SK-N-SH (cell line): Measurements from ENCODE around the gene SIK2. TPM values are rescaled to one million over a fixed set of nuclear protein-coding genes. Genes with fewer than 3 reads are reported as not detected.

Source experiments
- CTCF ChIA-PET: fragments of 300-600, 350-600 bp; formaldehyde crosslinking; extraction: SDS; loops from one replicate; lab custom pipeline; 2021; lab: Yijun Ruan, JAX
- POLR2A ChIA-PET: fragments of 350-600 bp; sonication (Branson Sonifier 250); formaldehyde crosslinking; extraction: SDS; loops from one replicate; lab custom pipeline; 2020; ENCODE audit warnings: antibody characterized with exemption, inconsistent platforms; lab: Yijun Ruan, JAX
- DNase-seq: peaks from one replicate; pipeline ENCODE4 v3.0.0; 2012
- H2AFZ ChIP-seq: fragments of 200-600 bp; sonication (generic); 2 replicates; pipeline ENCODE4 v1.8.1; 2016; ENCODE audit warnings: antibody characterized with exemption, mild to moderate bottlenecking, low read depth
- H3F3A ChIP-seq: fragments of 200-600 bp; sonication (generic); replicated peaks from 2 replicates; pipeline ENCODE3; 2016; ENCODE audit warnings: antibody characterized with exemption, mild to moderate bottlenecking; ENCODE audit not compliant: insufficient read depth
- H3K27ac ChIP-seq, 2 experiments: fragments of 200-500 bp in 1 of 2; fragments of 200-600 bp in 1 of 2; sonication (Bioruptor generic) in 1 of 2; sonication (generic), shearing (Covaris generic) in 1 of 2; 2 replicates each; pipeline versions ENCODE4 v1.5.1 to v1.6.1; 2014 to 2016; ENCODE audit warnings: low read depth in 2 of 2, inconsistent platforms in 1 of 2, low read length in 1 of 2, mild to moderate bottlenecking in 1 of 2, mixed read lengths in 1 of 2
- H3K27me3 ChIP-seq: fragments of 200-600 bp; sonication (generic), shearing (Covaris generic); 2 replicates; pipeline ENCODE4 v1.6.1; 2016; ENCODE audit warnings: mixed run types; ENCODE audit not compliant: insufficient read depth
- H3K36me3 ChIP-seq, 2 experiments: fragments of 200-500 bp in 1 of 2; fragments of 200-600 bp in 1 of 2; sonication (Bioruptor generic) in 1 of 2; sonication (generic) in 1 of 2; replicated peaks in 1 of 2; 2 replicates each; pipeline versions ENCODE3 to v1.5.1; 2014 to 2016; ENCODE audit warnings: low read length in 1 of 2, mild to moderate bottlenecking in 1 of 2; ENCODE audit not compliant: insufficient read depth in 2 of 2, control insufficient read depth in 1 of 2
- H3K4me1 ChIP-seq, 2 experiments: fragments of 200-500 bp in 1 of 2; fragments of 200-600 bp in 1 of 2; sonication (Bioruptor generic) in 1 of 2; sonication (generic), shearing (Covaris generic) in 1 of 2; 2 replicates each; pipeline versions ENCODE4 v1.5.1 to v1.6.1; 2014 to 2016; ENCODE audit warnings: low read depth in 1 of 2, low read length in 1 of 2, mixed run types in 1 of 2; ENCODE audit not compliant: insufficient read depth in 2 of 2, control insufficient read depth in 1 of 2
- H3K4me2 ChIP-seq: fragments of 200-600 bp; sonication (generic), shearing (Covaris generic); 2 replicates; pipeline ENCODE4 v1.6.1; 2017; ENCODE audit warnings: mixed run types
- H3K4me3 ChIP-seq, 2 experiments: fragments of 200-500 bp in 1 of 2; fragments of 200-600 bp in 1 of 2; sonication (Bioruptor generic) in 1 of 2; sonication (generic), shearing (Covaris generic) in 1 of 2; 2 replicates each; pipeline versions ENCODE4 v1.5.1 to v1.8.1; 2014 to 2016; ENCODE audit warnings: low read depth in 2 of 2, inconsistent platforms in 1 of 2, low read length in 1 of 2, mild to moderate bottlenecking in 1 of 2, mixed read lengths in 1 of 2, moderate library complexity in 1 of 2
- H3K79me2 ChIP-seq: fragments of 200-600 bp; sonication (generic); 2 replicates; pipeline ENCODE4 v1.8.1; 2017; ENCODE audit warnings: mild to moderate bottlenecking; ENCODE audit not compliant: insufficient read depth
- H3K9ac ChIP-seq: fragments of 200-600 bp; sonication (generic); 2 replicates; pipeline ENCODE4 v1.6.1; 2017; ENCODE audit warnings: mixed run types
- H3K9me2 ChIP-seq: fragments of 200-600 bp; sonication (generic); 2 replicates; pipeline ENCODE4 v1.6.1; 2017; ENCODE audit warnings: mixed run types
- H3K9me3 ChIP-seq: fragments of 200-600 bp; sonication (generic); 2 replicates; pipeline ENCODE4 v1.6.1; 2017; ENCODE audit warnings: mixed run types, mild to moderate bottlenecking, moderate library complexity
- H4K20me1 ChIP-seq: fragments of 200-600 bp; sonication (generic); 2 replicates; pipeline ENCODE4 v1.6.1; 2017; ENCODE audit warnings: mild to moderate bottlenecking, mixed run types; ENCODE audit not compliant: insufficient read depth
- CHD2 ChIP-seq: fragments of 150-350 bp; IDR thresholded peaks from 2 replicates; pipeline ENCODE4 v1.6.1; 2018; ENCODE audit warnings: low read length; ENCODE audit not compliant: partially characterized antibody
- FOXJ3 ChIP-seq: sonication (generic); formaldehyde crosslinking; IDR thresholded peaks from 2 replicates; pipeline ENCODE4 v1.5.1; 2020; ENCODE audit warnings: mild to moderate bottlenecking, missing genetic modification reagents
- FOXM1 ChIP-seq: IDR thresholded peaks from 2 replicates; pipeline ENCODE4 v1.4.0; 2012; ENCODE audit warnings: low read depth, mild to moderate bottlenecking
- GABPA ChIP-seq: IDR thresholded peaks from 2 replicates; pipeline ENCODE4 v1.4.0; 2012; ENCODE audit warnings: low read depth, mild to moderate bottlenecking
- JUND ChIP-seq: IDR thresholded peaks from 2 replicates; pipeline ENCODE4 v1.4.0; 2012
- MEF2A ChIP-seq: IDR thresholded peaks from 2 replicates; pipeline ENCODE4 v1.4.0; 2012; ENCODE audit warnings: low read depth, borderline replicate concordance
- NFIC ChIP-seq: IDR thresholded peaks from 2 replicates; pipeline ENCODE4 v1.4.0; 2012; ENCODE audit warnings: borderline replicate concordance
- RXRA ChIP-seq: IDR thresholded peaks from 2 replicates; pipeline ENCODE4 v1.4.0; 2012; ENCODE audit warnings: low read depth, mild to moderate bottlenecking, borderline replicate concordance
- SMC3 ChIP-seq: IDR thresholded peaks from 2 replicates; pipeline ENCODE4 v1.6.1; 2012; ENCODE audit warnings: low read depth, low read length, improper control_type of control experiment
- TAF1 ChIP-seq: IDR thresholded peaks from 2 replicates; pipeline ENCODE4 v1.6.1; 2012; ENCODE audit warnings: low read depth, mild to moderate bottlenecking, low read length, moderate library complexity, borderline replicate concordance
- TCF12 ChIP-seq: IDR thresholded peaks from 2 replicates; pipeline ENCODE4 v1.4.0; 2012
- TEAD4 ChIP-seq: IDR thresholded peaks from 2 replicates; pipeline ENCODE4 v1.4.0; 2012; ENCODE audit warnings: mild to moderate bottlenecking, borderline replicate concordance; ENCODE audit not compliant: insufficient read depth
- WGBS: methylation state at CpG from one replicate; pipeline ENCODE4 v1.1.6; 2017; ENCODE audit warnings: low lambda C conversion rate; 5-methylcytosine and 5-hydroxymethylcytosine counted together
- polyA plus RNA-seq, 3 experiments: library from polyadenylated mRNA; depleted of rRNA; stranded (reverse); fragments of >200 nt; gene quantifications; 2 replicates each; pipeline ENCODE4 v1.2.3, GENCODE V29; 2012
- TF ChIP-seq, protein P1 (sequence below): fragments of 150-350 bp; IDR thresholded peaks from 2 replicates; pipeline ENCODE4 v1.6.1; 2016; ENCODE audit warnings: mild to moderate bottlenecking, low read depth, low read length

Gene SIK2
- polyA plus RNA-seq, 1 of the 3 experiments (the other 2 are of a cell fraction) = 8.9 TPM

DNA sequence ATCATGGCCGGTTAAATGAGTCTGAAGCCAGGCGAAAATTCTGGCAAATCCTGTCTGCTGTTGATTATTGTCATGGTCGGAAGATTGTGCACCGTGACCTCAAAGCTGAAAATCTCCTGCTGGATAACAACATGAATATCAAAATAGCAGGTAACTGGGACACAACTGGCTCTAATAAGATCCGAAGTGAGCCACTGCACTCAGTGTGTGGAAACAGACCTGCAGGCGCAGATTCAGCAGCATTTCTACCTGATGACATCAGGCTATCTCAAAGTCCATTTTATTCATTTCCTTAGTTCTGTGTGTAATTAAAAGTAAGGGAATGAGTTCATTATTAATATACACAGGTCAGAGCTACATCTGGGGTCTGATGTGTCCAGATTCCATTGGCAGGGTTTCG lies 85.8 kb downstream of the SIK2 start:
- Histone ChIP-seq H3K27ac (no peak overlapping the region), H3K4me3 (no peak overlapping the region), H3K9me2 (no peaks in the 10 kb centered on the region), H3K9ac (no peak overlapping the region), H2AFZ (no peak overlapping the region), H3K27me3 (no peaks in the 10 kb centered on the region), H3F3A (peaks cover 12% of the 10 kb centered on the region), H3K36me3 (peaks cover 12 to 24% of the 10 kb centered on the region in 2 experiments), H4K20me1 (no peaks in the 10 kb centered on the region; the same call in 1 of the 2 replicates), H3K4me2 (no peak overlapping the region), H3K9me3 (no peaks in the 10 kb centered on the region), H3K79me2 (no peaks in the 10 kb centered on the region), H3K4me1 (peaks cover 0 to 4% of the 10 kb centered on the region in 2 experiments; a peak in 2 of 4 replicates)
- ChIA-PET CTCF (interaction anchor here (1.5 kb wide), 1 partner anchor 41 kb away, joined by 3 read pairs; no protein-coding TSS in a partner anchor), POLR2A (no interaction called here)
- DNase-seq = no peak
- 83% methylated on average over 7 of the region's 7 CpGs for WGBS
- TF ChIP-seq SMC3 = no peak
- no peak for TF ChIP-seq FOXM1
- TF ChIP-seq TEAD4 = no peak
- no peak for TF ChIP-seq RXRA
- no peak for TF ChIP-seq GABPA
- TF ChIP-seq, protein P1, sequence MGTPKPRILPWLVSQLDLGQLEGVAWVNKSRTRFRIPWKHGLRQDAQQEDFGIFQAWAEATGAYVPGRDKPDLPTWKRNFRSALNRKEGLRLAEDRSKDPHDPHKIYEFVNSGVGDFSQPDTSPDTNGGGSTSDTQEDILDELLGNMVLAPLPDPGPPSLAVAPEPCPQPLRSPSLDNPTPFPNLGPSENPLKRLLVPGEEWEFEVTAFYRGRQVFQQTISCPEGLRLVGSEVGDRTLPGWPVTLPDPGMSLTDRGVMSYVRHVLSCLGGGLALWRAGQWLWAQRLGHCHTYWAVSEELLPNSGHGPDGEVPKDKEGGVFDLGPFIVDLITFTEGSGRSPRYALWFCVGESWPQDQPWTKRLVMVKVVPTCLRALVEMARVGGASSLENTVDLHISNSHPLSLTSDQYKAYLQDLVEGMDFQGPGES = no peak
- TF ChIP-seq NFIC = no peak
- TF ChIP-seq CHD2 = no peak

GRCh38 chr11:111691176-111691575 lies 88.9 kb downstream of the SIK2 start:
- Histone ChIP-seq H2AFZ (no peak overlapping the region), H3K4me3 (no peak overlapping the region), H3K9me3 (no peaks in the 10 kb centered on the region), H3F3A (peaks cover 13% of the 10 kb centered on the region), H3K36me3 (peaks cover 12 to 24% of the 10 kb centered on the region in 2 experiments), H3K27ac (peak overlapping the region; percentile 22 to 51; a peak in 3 of 4 replicates), H3K9me2 (no peaks in the 10 kb centered on the region), H3K9ac (no peak overlapping the region), H3K4me1 (peaks cover 0 to 4% of the 10 kb centered on the region in 2 experiments; a peak in 2 of 4 replicates), H4K20me1 (no peaks in the 10 kb centered on the region; the same call in 1 of the 2 replicates), H3K79me2 (no peaks in the 10 kb centered on the region; the same call in 1 of the 2 replicates), H3K27me3 (no peaks in the 10 kb centered on the region), H3K4me2 (no peak overlapping the region)
- TF ChIP-seq MEF2A (no peak), JUND (0 out of 2 replicates have a peak, but pooled peaks have one; percentile 25), FOXJ3 (no peak), TAF1 (no peak), TCF12 (0 out of 2 replicates have a peak, but pooled peaks have one; percentile 46)
- DNase-seq = no peak
- CTCF ChIA-PET = interaction anchor here (1.2 to 2.0 kb wide), 2 partner anchors 11 to 87 kb away, joined by 3 to 5 read pairs; no protein-coding TSS in a partner anchor
- 32% methylated on average over 2 of the region's 2 CpGs for WGBS
- POLR2A ChIA-PET = no interaction called here
